A673 (cell line): ENCODE results near the gene SCD5. TPM values are rescaled to one million over a fixed set of nuclear protein-coding genes. Genes with fewer than 3 reads are reported as not detected.

Source experiments
- BruUV-seq: library from RNA; stranded (reverse); fragments of 400-500 nt; replicated peaks from 2 replicates; lab custom pipeline; 2021; lab: Mats Ljungman, UMichigan
- CTCF ChIA-PET: fragments of 300-600 bp; sonication (Branson Sonifier 250); formaldehyde crosslinking; loops from one replicate; lab custom pipeline; 2022; ENCODE audit warnings: antibody characterized with exemption; lab: Charles Lee
- POLR2A ChIA-PET: fragments of 300-600 bp; sonication (Branson Sonifier 250); formaldehyde crosslinking; loops from one replicate; lab custom pipeline; 2022; ENCODE audit warnings: antibody characterized with exemption; ENCODE audit not compliant: low non-redundant PET; lab: Charles Lee
- DNase-seq: peaks from one replicate; pipeline ENCODE4 v3.0.0-alpha.2; 2015; ENCODE audit warnings: low spot score
- H3K27ac ChIP-seq: fragments of 200-600 bp; sonication (generic); 2 replicates; pipeline ENCODE4 v1.5.1; 2016; ENCODE audit warnings: mixed run types, low read depth, mild to moderate bottlenecking, mixed read lengths, antibody characterized with exemption, low read length; ENCODE audit not compliant: poor library complexity, severe bottlenecking
- H3K27me3 ChIP-seq: fragments of 200-600 bp; sonication (generic); replicated peaks from 2 replicates; pipeline ENCODE4 v1.6.1; 2017; ENCODE audit warnings: mixed run types, low read depth, mild to moderate bottlenecking, mixed read lengths, antibody characterized with exemption, low read length; ENCODE audit not compliant: insufficient read depth, poor library complexity
- H3K36me3 ChIP-seq: fragments of 200-600 bp; sonication (generic); 2 replicates; pipeline ENCODE4 v1.6.1; 2016; ENCODE audit warnings: mixed run types, mild to moderate bottlenecking, mixed read lengths, antibody characterized with exemption, low read length; ENCODE audit not compliant: insufficient read depth, poor library complexity, severe bottlenecking
- H3K4me1 ChIP-seq: fragments of 200-600 bp; sonication (generic); 2 replicates; pipeline ENCODE4 v1.6.1; 2017; ENCODE audit warnings: mixed run types, mild to moderate bottlenecking, mixed read lengths, antibody characterized with exemption, low read length; ENCODE audit not compliant: insufficient read depth, poor library complexity, severe bottlenecking
- H3K4me3 ChIP-seq: fragments of 200-600 bp; sonication (generic); 2 replicates; pipeline ENCODE4 v1.5.1; 2016; ENCODE audit warnings: low read depth, mixed run types, mild to moderate bottlenecking, mixed read lengths, low read length; ENCODE audit not compliant: poor library complexity, severe bottlenecking
- H3K9me3 ChIP-seq: fragments of 200-600 bp; sonication (generic); 2 replicates; pipeline ENCODE4 v1.6.1; 2016; ENCODE audit warnings: mixed run types, low read depth, mild to moderate bottlenecking, mixed read lengths, antibody characterized with exemption, low read length; ENCODE audit not compliant: poor library complexity, severe bottlenecking
- EZH2 ChIP-seq: fragments of 200-600 bp; sonication (generic); IDR thresholded peaks from 2 replicates; pipeline ENCODE4 v1.6.1; 2017; ENCODE audit warnings: borderline replicate concordance, low read depth, mild to moderate bottlenecking, mixed read lengths, antibody characterized with exemption, low read length; ENCODE audit not compliant: poor library complexity, severe bottlenecking
- intact Hi-C: fragments of 100-400 bp; cut with micrococcal nuclease; formaldehyde crosslinking; loops from one replicate; pipeline ENCODE4 v1.10.0; 2022; ENCODE audit not compliant: unreplicated experiment
- total RNA-seq: library from RNA; stranded (reverse); gene quantifications from 2 replicates; pipeline ENCODE4 v1.2.3, GENCODE V29; 2021
- TF ChIP-seq, protein P1 (sequence below): fragments of 300-800, 200-600 bp; sonication (generic); conservative IDR thresholded peaks from 2 replicates; pipeline ENCODE4 v1.5.1; 2017; ENCODE audit warnings: low read depth, mild to moderate bottlenecking, antibody characterized with exemption, low read length, moderate library complexity, mixed read lengths

The SCD5 gene
- total RNA-seq, 1 experiment from 2014 or later: 15.8 TPM

DNA sequence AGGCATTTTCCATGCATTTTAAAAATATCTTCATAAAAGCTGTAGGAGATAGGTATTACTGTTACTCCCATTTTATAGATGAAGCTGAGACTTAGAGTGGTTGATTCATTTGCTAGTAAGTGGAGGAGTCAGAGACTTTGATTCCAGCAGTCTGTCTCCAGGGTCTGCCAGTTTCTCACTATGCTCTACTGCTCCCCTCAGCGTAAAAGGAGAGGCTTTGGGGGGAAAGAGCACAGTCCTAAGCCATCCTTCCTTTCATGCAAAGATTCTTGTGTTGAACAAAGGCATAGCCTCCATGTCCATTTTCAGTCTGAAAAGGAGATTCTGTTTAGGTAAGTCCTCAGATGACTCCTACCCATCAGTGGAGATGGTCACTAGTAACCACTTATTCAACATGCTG, 119.1 kb downstream of the SCD5 start:
- POLR2A ChIA-PET: no interaction called here
- no peak for DNase-seq
- BruUV-seq: no TSS peak
- TF ChIP-seq EZH2: no peak
- TF ChIP-seq, protein P1, sequence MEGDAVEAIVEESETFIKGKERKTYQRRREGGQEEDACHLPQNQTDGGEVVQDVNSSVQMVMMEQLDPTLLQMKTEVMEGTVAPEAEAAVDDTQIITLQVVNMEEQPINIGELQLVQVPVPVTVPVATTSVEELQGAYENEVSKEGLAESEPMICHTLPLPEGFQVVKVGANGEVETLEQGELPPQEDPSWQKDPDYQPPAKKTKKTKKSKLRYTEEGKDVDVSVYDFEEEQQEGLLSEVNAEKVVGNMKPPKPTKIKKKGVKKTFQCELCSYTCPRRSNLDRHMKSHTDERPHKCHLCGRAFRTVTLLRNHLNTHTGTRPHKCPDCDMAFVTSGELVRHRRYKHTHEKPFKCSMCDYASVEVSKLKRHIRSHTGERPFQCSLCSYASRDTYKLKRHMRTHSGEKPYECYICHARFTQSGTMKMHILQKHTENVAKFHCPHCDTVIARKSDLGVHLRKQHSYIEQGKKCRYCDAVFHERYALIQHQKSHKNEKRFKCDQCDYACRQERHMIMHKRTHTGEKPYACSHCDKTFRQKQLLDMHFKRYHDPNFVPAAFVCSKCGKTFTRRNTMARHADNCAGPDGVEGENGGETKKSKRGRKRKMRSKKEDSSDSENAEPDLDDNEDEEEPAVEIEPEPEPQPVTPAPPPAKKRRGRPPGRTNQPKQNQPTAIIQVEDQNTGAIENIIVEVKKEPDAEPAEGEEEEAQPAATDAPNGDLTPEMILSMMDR: no peak
- H3K4me3 ChIP-seq: no peak overlapping the region
- H3K36me3 ChIP-seq: no peaks in the 10 kb centered on the region
- intact Hi-C loops: no loop called here
- CTCF ChIA-PET: no interaction called here
- H3K9me3 ChIP-seq: no peaks in the 10 kb centered on the region
- H3K4me1 ChIP-seq: no peaks in the 10 kb centered on the region
- H3K27me3 ChIP-seq: no peaks in the 10 kb centered on the region
- H3K27ac ChIP-seq: no peak overlapping the region

DNA sequence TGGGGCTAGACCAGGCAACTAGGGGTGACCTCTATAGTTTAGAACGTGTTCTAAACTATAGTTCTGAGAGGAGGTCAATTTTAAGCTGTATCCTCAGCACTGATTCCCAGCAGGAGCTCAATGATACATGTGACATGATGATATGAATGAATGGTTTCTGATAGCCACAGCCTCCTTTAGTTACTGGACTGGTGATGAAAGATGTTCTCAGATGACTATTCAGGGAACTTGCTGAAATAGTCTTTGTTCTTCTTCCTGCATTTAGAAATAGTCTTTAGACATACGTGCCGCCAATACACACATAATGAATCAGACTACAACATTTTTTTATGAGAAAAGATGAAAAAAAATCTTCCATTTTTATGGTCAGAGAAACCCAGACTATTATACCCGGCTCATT, 120.5 kb downstream of the SCD5 start:
- Histone ChIP-seq H3K36me3 (no peaks in the 10 kb centered on the region), H3K27ac (no peak overlapping the region), H3K9me3 (no peaks in the 10 kb centered on the region), H3K4me1 (no peaks in the 10 kb centered on the region), H3K27me3 (no peaks in the 10 kb centered on the region), H3K4me3 (no peak overlapping the region)
- intact Hi-C loops: no loop called here
- ChIA-PET POLR2A (no interaction called here), CTCF (no interaction called here)
- no TSS peak for BruUV-seq
- no peak for DNase-seq
- TF ChIP-seq EZH2: no peak
- TF ChIP-seq, protein P1: no peak

DNA sequence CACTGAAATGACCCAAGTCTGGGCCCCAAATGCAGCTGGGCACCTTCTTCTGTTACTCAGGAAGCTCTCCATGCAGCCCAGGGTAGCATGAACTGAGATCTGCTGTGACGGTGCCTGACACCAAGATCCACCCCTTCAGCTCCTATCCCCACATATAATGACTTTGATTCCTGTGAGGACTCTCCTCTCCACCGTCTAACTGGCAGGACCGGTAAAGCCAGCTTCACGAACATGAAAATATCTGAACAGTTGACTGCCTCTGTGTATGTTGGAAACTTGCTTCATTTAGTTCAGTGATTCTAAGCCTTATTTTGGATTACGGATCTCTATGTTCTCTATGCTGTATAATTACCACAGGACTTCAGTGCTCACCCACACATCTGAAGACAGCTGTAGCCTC, 121.3 kb downstream of the SCD5 start:
- no peak overlapping the region for H3K27ac ChIP-seq
- CTCF ChIA-PET: no interaction called here
- POLR2A ChIA-PET: no interaction called here
- H3K9me3 ChIP-seq: no peaks in the 10 kb centered on the region
- BruUV-seq: no TSS peak
- intact Hi-C loops: no loop called here
- no peak for TF ChIP-seq EZH2
- TF ChIP-seq, protein P1: no peak
- no peaks in the 10 kb centered on the region for H3K4me1 ChIP-seq
- no peak overlapping the region for H3K4me3 ChIP-seq
- H3K36me3 ChIP-seq: no peaks in the 10 kb centered on the region
- no peaks in the 10 kb centered on the region for H3K27me3 ChIP-seq
- no peak for DNase-seq
